A549 treated with ZK216348 at 1 μM for 4 hours (cell line): ENCODE measurements around the gene LMO1. TPM values are rescaled to one million over a fixed set of nuclear protein-coding genes. Genes with fewer than 3 reads are reported as not detected.

ENCODE experiments used
- total RNA-seq: library from RNA; stranded (reverse); fragments of 200-300 nt; extraction: Qiagen RNA extraction; gene quantifications from 5 replicates; pipeline ENCODE4 v1.2.3, GENCODE V29; 2022; ENCODE audit warnings: low read depth

Gene LMO1
- 1.8 to 4.1 TPM (median 2.7 TPM) in 5 replicates for total RNA-seq

DNA sequence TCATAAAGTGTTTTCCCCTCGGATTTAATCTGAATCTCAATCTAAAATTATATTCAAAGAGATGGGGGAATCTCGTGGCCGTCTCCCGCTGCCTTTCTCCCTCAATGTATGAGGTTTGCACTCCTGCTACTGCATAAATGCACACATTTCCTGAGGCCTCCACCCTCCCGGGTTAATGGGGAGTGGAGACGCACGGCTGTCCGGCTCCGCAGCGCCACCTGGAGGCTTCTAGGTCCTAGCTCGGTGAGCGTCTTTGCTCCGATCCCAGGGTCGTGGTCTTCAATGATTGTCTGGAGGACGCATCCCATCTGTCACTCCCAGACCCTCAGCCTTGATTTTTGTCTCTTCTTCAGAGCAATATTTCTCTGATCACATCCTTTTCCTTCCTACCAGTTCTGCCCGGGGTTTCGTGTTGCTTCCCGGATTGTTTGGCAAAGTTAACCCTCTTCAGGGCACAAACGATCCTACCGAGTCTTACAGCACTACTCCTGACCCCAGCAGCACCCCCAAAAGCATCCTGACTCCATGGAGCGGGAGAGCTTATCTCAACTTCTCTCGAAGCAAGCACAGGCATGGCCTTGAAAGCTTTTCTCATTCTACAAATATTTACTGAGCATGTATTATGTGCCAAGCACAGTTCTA, at the start of gene LMO1:
Gene LMO1, minus strand, starts transcription at position 110 of the 642 bp plus-strand sequence. CDS start 516 bp downstream, outside the sequence.

Other genes starting within 250 kb of the LMO1 start
- 5.1 to 7.9 TPM (median 7.5 TPM) in 5 replicates for gene TUB, start 182.7 kb downstream of the LMO1 start, total RNA-seq
- 1.8 to 3.7 TPM (median 2.9 TPM) in 5 replicates for gene RIC3, start 94.9 kb downstream of the LMO1 start, total RNA-seq